ENCODE results near the gene EN2. TPM values are rescaled to one million over a fixed set of nuclear protein-coding genes. Genes with fewer than 3 reads are reported as not detected.

The EN2 gene
- total RNA-seq, 1 experiment from 2014 or later: 1.5 TPM

DNA sequence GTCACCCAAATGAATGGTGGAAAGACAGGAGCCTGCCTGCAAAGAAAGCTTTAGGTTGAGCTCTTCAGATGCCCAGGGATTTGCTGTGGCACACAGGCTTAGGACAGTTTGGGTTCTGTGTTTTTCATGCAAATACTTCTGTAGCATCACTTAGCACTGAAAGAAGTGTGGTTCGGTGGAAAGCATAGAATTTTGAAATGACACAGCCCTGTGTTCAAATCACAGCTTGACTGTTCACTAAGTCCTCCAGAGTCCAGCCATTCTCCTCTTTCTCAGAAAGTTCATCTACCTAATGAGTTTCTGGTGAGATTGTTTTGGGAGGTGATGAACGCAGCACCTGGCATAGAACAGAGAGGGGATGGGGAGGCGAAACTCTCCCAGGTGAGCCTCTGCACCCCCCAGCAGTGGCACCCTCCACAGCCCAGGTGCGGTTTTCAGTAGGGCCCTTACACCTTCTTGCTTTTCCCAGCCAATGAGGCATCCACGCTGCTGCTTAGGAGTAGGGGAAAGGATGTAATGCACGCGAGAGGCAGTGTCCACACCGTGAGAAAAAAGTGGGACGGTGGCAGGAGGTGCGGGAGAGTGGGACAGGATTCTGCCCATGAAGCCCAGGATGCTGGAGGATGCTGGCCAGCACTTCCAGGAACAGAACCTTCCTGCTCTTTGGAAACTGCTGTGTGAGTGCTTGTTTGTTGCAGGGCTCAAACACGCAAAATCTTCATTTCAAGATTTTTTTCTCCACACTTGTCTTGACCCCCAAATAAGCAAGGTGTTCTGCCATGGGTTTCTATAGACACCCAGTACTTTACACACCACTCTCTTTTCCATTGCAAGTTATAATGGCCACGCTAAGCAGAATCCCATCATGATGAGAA, 11.6 kb downstream of the EN2 start:
- H3K4me1 ChIP-seq (ENCODE audit: control insufficient read depth, insufficient read depth, low read length): no peaks in the 10 kb centered on the region; the same call in 1 of the 2 replicates
- DNase-seq (ENCODE audit: low read depth, low spot score) (no peak), ATAC-seq (no peak)
- TF ChIP-seq TCF7L2 (IDR thresholded peaks at IDR 0.05; ENCODE audit: low read depth, low read length): no peak
- no peak for TF ChIP-seq SIN3A (IDR thresholded peaks at IDR 0.05; ENCODE audit: borderline replicate concordance, insufficient read depth, low read depth, low read length)
- TF ChIP-seq, protein P1, sequence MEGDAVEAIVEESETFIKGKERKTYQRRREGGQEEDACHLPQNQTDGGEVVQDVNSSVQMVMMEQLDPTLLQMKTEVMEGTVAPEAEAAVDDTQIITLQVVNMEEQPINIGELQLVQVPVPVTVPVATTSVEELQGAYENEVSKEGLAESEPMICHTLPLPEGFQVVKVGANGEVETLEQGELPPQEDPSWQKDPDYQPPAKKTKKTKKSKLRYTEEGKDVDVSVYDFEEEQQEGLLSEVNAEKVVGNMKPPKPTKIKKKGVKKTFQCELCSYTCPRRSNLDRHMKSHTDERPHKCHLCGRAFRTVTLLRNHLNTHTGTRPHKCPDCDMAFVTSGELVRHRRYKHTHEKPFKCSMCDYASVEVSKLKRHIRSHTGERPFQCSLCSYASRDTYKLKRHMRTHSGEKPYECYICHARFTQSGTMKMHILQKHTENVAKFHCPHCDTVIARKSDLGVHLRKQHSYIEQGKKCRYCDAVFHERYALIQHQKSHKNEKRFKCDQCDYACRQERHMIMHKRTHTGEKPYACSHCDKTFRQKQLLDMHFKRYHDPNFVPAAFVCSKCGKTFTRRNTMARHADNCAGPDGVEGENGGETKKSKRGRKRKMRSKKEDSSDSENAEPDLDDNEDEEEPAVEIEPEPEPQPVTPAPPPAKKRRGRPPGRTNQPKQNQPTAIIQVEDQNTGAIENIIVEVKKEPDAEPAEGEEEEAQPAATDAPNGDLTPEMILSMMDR (IDR thresholded peaks at IDR 0.05): no peak
- TF ChIP-seq POLR2AphosphoS5 (IDR thresholded peaks at IDR 0.05; ENCODE audit: low read depth, low read length): no peak
- TF ChIP-seq, protein P2, sequence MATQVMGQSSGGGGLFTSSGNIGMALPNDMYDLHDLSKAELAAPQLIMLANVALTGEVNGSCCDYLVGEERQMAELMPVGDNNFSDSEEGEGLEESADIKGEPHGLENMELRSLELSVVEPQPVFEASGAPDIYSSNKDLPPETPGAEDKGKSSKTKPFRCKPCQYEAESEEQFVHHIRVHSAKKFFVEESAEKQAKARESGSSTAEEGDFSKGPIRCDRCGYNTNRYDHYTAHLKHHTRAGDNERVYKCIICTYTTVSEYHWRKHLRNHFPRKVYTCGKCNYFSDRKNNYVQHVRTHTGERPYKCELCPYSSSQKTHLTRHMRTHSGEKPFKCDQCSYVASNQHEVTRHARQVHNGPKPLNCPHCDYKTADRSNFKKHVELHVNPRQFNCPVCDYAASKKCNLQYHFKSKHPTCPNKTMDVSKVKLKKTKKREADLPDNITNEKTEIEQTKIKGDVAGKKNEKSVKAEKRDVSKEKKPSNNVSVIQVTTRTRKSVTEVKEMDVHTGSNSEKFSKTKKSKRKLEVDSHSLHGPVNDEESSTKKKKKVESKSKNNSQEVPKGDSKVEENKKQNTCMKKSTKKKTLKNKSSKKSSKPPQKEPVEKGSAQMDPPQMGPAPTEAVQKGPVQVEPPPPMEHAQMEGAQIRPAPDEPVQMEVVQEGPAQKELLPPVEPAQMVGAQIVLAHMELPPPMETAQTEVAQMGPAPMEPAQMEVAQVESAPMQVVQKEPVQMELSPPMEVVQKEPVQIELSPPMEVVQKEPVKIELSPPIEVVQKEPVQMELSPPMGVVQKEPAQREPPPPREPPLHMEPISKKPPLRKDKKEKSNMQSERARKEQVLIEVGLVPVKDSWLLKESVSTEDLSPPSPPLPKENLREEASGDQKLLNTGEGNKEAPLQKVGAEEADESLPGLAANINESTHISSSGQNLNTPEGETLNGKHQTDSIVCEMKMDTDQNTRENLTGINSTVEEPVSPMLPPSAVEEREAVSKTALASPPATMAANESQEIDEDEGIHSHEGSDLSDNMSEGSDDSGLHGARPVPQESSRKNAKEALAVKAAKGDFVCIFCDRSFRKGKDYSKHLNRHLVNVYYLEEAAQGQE (IDR thresholded peaks at IDR 0.05; ENCODE audit: insufficient read depth in 1 of 2, low read depth in 2 of 2, low read length in 1 of 2): no peak
- H3K4me3 ChIP-seq (ENCODE audit: low read depth in 2 of 2, low read length in 2 of 2): no peak overlapping the region
- in situ Hi-C loops (cut with HindIII; ENCODE audit: low pct_unique_long_range_greater_than_20kb, low sequenced_read_pairs): no loop called here
- POLR2A ChIA-PET: no interaction called here
- H3K27ac ChIP-seq (ENCODE audit: low read length): no peak overlapping the region
- intact Hi-C loops (cut with micrococcal nuclease; ENCODE audit: unreplicated experiment): no loop called here
- H3K9me3 ChIP-seq (ENCODE audit: control insufficient read depth, insufficient read depth, low read depth, low read length): no peaks in the 10 kb centered on the region
- peaks cover 7% of the 10 kb centered on the region; the same call in 1 of the 2 replicates for H3K27me3 ChIP-seq (ENCODE audit: control insufficient read depth, insufficient read depth, low read length)
- H3K36me3 ChIP-seq (ENCODE audit: control insufficient read depth, insufficient read depth, low read length): no peaks in the 10 kb centered on the region
- no TSS peak for BruUV-seq (replicated peaks)
- CTCF ChIA-PET: interaction anchor here (0.5 kb wide), 1 partner anchor 35 kb away, joined by 3 read pairs; no protein-coding TSS in a partner anchor

DNA sequence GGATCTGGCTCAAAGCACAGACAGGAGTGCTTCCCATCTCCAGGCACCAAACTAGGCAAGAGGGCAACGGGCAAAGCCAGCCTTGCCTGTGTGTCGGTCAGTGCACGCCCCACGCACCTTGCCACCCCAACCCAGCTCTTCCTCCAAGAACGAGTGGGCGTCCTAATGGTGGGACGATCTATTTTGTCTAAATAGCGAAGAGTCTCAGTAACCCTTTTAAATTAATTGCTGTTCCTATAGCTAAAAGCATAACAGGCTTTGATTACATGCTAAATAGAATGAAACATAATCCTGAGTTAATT, 12.2 kb downstream of the EN2 start:
- Histone ChIP-seq H3K27ac (ENCODE audit: low read length) (no peak overlapping the region), H3K27me3 (ENCODE audit: control insufficient read depth, insufficient read depth, low read length) (peaks cover 7% of the 10 kb centered on the region; the same call in 1 of the 2 replicates), H3K36me3 (ENCODE audit: control insufficient read depth, insufficient read depth, low read length) (no peaks in the 10 kb centered on the region), H3K4me3 (ENCODE audit: low read depth in 2 of 2, low read length in 2 of 2) (no peak overlapping the region), H3K9me3 (ENCODE audit: control insufficient read depth, insufficient read depth, low read depth, low read length) (no peaks in the 10 kb centered on the region), H3K4me1 (ENCODE audit: control insufficient read depth, insufficient read depth, low read length) (no peaks in the 10 kb centered on the region; the same call in 1 of the 2 replicates)
- in situ Hi-C loops (cut with HindIII; ENCODE audit: low pct_unique_long_range_greater_than_20kb, low sequenced_read_pairs) (no loop called here), intact Hi-C loops (cut with micrococcal nuclease; ENCODE audit: unreplicated experiment) (no loop called here)
- ChIA-PET CTCF (no interaction called here), POLR2A (interaction anchor here (0.6 kb wide), 2 partner anchors 21 to 25 kb away, joined by 3 to 6 read pairs; no protein-coding TSS in a partner anchor)
- no TSS peak for BruUV-seq (replicated peaks)
- DNase-seq (ENCODE audit: low read depth, low spot score): no peak
- TF ChIP-seq, protein P2 (IDR thresholded peaks at IDR 0.05; ENCODE audit: insufficient read depth in 1 of 2, low read depth in 2 of 2, low read length in 1 of 2): no peak
- no peak for TF ChIP-seq SIN3A (IDR thresholded peaks at IDR 0.05; ENCODE audit: borderline replicate concordance, insufficient read depth, low read depth, low read length)
- no peak for TF ChIP-seq POLR2AphosphoS5 (IDR thresholded peaks at IDR 0.05; ENCODE audit: low read depth, low read length)
- TF ChIP-seq, protein P1 (IDR thresholded peaks at IDR 0.05): no peak
- no peak for TF ChIP-seq TCF7L2 (IDR thresholded peaks at IDR 0.05; ENCODE audit: low read depth, low read length)
- ATAC-seq: no peak

Measured in Panc1 (cell line).